HCT116 (cell line): ENCODE data around the gene ATRN. TPM values are rescaled to one million over a fixed set of nuclear protein-coding genes. Genes with fewer than 3 reads are reported as not detected.

Experiments
- ATAC-seq: fragments of 200-7000 bp; cut with Tn5 transposase; 2 replicates; pipeline ENCODE4 v1.9.1; 2020; ENCODE audit warnings: mild to moderate bottlenecking, moderate library complexity
- BruUV-seq: library from RNA; stranded (reverse); fragments of 400-500 nt; replicated peaks from 2 replicates; lab custom pipeline; 2021; lab: Mats Ljungman, UMichigan
- CTCF ChIA-PET: fragments of 300-600 bp; sonication (Branson Sonifier 250); formaldehyde crosslinking; loops from one replicate; lab custom pipeline; 2021; ENCODE audit warnings: antibody characterized with exemption; lab: Charles Lee
- POLR2A ChIA-PET: fragments of 300-600, 350-600 bp; sonication (Branson Sonifier 250); formaldehyde crosslinking; loops from one replicate; lab custom pipeline; 2021; ENCODE audit warnings: antibody characterized with exemption; lab: Charles Lee
- RAD21 ChIA-PET, 2 experiments: fragments of 300-600 bp; sonication (Branson Sonifier 250); formaldehyde crosslinking; loops; one replicate each; lab custom pipeline; 2023; ENCODE audit warnings: low total read pairs in 2 of 2; ENCODE audit not compliant: uncharacterized antibody in 2 of 2, unreplicated experiment in 2 of 2, low non-redundant PET in 1 of 2; lab: Charles Lee
- DNase-seq: peaks from one replicate; pipeline ENCODE4 v3.0.0-alpha.2; 2010; ENCODE audit warnings: low read depth, low spot score
- H2AFZ ChIP-seq: fragments of 200-600 bp; shearing (Covaris generic), sonication (generic); 2 replicates; pipeline ENCODE4 v1.6.1; 2017; ENCODE audit warnings: low read depth, mixed run types, mixed read lengths, antibody characterized with exemption, low read length; ENCODE audit not compliant: poor library complexity, severe bottlenecking
- H3K27ac ChIP-seq: 2 replicates; pipeline ENCODE4 v1.5.1; 2012; ENCODE audit warnings: low read depth, low read length
- H3K27me3 ChIP-seq: fragments of 200-600 bp; sonication (generic); 2 replicates; pipeline ENCODE4 v1.6.1; 2016; ENCODE audit warnings: mixed run types, low read length, mixed read lengths; ENCODE audit not compliant: insufficient read depth
- H3K36me3 ChIP-seq, 2 experiments: fragments of 200-500 bp in 1 of 2; fragments of 200-600 bp in 1 of 2; sonication (Bioruptor generic) in 1 of 2; sonication (generic) in 1 of 2; 2 replicates each; pipeline versions ENCODE4 v1.5.1 to v1.6.1; 2014 to 2016; ENCODE audit warnings: low read length in 2 of 2, inconsistent platforms in 1 of 2, mixed read lengths in 1 of 2, mixed run types in 1 of 2; ENCODE audit not compliant: insufficient read depth in 2 of 2, control insufficient read depth in 1 of 2
- H3K4me1 ChIP-seq, 2 experiments: fragments of 200-600 bp in 1 of 2; sonication (generic) in 1 of 2; 2 replicates each; pipeline versions ENCODE4 v1.5.1 to v1.6.1; 2012 to 2017; ENCODE audit warnings: low read length in 2 of 2, inconsistent platforms in 1 of 2, mild to moderate bottlenecking in 1 of 2, mixed read lengths in 1 of 2, mixed run types in 1 of 2, moderate library complexity in 1 of 2; ENCODE audit not compliant: insufficient read depth in 2 of 2, control insufficient read depth in 1 of 2
- H3K4me2 ChIP-seq: fragments of 200-600 bp; sonication (generic); 2 replicates; pipeline ENCODE4 v1.6.1; 2017; ENCODE audit warnings: mixed run types, low read length, mixed read lengths
- H3K4me3 ChIP-seq, 2 experiments: fragments of 200-600 bp in 1 of 2; sonication (generic) in 1 of 2; replicated peaks in 1 of 2; 2 replicates each; pipeline ENCODE4 v1.5.1; 2011 to 2016; ENCODE audit warnings: low read length in 2 of 2, control low read depth in 1 of 2, low read depth in 1 of 2, mild to moderate bottlenecking in 1 of 2, mixed read lengths in 1 of 2, mixed run types in 1 of 2
- H3K79me2 ChIP-seq: fragments of 200-600 bp; sonication (generic); 2 replicates; pipeline ENCODE4 v1.6.1; 2017; ENCODE audit warnings: mild to moderate bottlenecking, mixed run types, low read length, moderate library complexity, mixed read lengths; ENCODE audit not compliant: insufficient read depth
- H3K9ac ChIP-seq: fragments of 200-600 bp; sonication (generic); 2 replicates; pipeline ENCODE4 v1.6.1; 2016; ENCODE audit warnings: low read length, mixed read lengths
- H3K9me2 ChIP-seq: fragments of 200-600 bp; sonication (generic), shearing (Covaris generic); 2 replicates; pipeline ENCODE4 v1.6.1; 2017; ENCODE audit warnings: mixed run types, mild to moderate bottlenecking, moderate library complexity; ENCODE audit not compliant: insufficient read depth
- H3K9me3 ChIP-seq, 2 experiments: fragments of 200-500 bp in 1 of 2; fragments of 200-600 bp in 1 of 2; sonication (Bioruptor generic) in 1 of 2; sonication (generic) in 1 of 2; 2 replicates each; pipeline ENCODE4 v1.6.1; 2014 to 2017; ENCODE audit warnings: low read length in 2 of 2, mixed read lengths in 2 of 2, inconsistent platforms in 1 of 2, low read depth in 1 of 2, mild to moderate bottlenecking in 1 of 2, mixed run types in 1 of 2, moderate library complexity in 1 of 2; ENCODE audit not compliant: control insufficient read depth in 1 of 2, insufficient read depth in 1 of 2
- H4K20me1 ChIP-seq: fragments of 200-600 bp; sonication (generic), shearing (Covaris generic); 2 replicates; pipeline ENCODE4 v1.6.1; 2017; ENCODE audit warnings: mixed run types, mild to moderate bottlenecking, moderate library complexity; ENCODE audit not compliant: insufficient read depth
- ELF1 ChIP-seq: IDR thresholded peaks from 2 replicates; pipeline ENCODE4 v1.6.1; 2012; ENCODE audit warnings: low read depth, borderline replicate concordance
- EZH2 ChIP-seq: fragments of 200-600 bp; sonication (generic); IDR thresholded peaks from 2 replicates; pipeline ENCODE4 v1.6.1; 2017; ENCODE audit warnings: antibody characterized with exemption, mixed run types
- FOSL1 ChIP-seq: IDR thresholded peaks from 2 replicates; pipeline ENCODE4 v1.6.1; 2012; ENCODE audit warnings: low read depth
- JUND ChIP-seq: IDR thresholded peaks from 2 replicates; pipeline ENCODE4 v1.6.1; 2012
- RAD21 ChIP-seq: IDR thresholded peaks from 2 replicates; pipeline ENCODE4 v1.6.1; 2012; ENCODE audit warnings: low read depth, mild to moderate bottlenecking
- SRF ChIP-seq: IDR thresholded peaks from 2 replicates; pipeline ENCODE4 v1.6.1; 2012; ENCODE audit warnings: low read depth
- intact Hi-C: fragments of 100-400 bp; cut with micrococcal nuclease; formaldehyde crosslinking; loops from 2 replicates; pipeline ENCODE4 v1.10.0; 2022
- total RNA-seq: library from RNA; stranded (reverse); gene quantifications from one replicate; pipeline ENCODE4 v1.2.1, GENCODE V29; 2021; ENCODE audit not compliant: unreplicated experiment
- TF ChIP-seq, protein P1 (sequence below): IDR thresholded peaks from 2 replicates; pipeline ENCODE4 v1.6.1; 2012; ENCODE audit warnings: low read depth

ATRN gene
- total RNA-seq, 1 experiment from 2014 or later: 24.4 TPM

DNA sequence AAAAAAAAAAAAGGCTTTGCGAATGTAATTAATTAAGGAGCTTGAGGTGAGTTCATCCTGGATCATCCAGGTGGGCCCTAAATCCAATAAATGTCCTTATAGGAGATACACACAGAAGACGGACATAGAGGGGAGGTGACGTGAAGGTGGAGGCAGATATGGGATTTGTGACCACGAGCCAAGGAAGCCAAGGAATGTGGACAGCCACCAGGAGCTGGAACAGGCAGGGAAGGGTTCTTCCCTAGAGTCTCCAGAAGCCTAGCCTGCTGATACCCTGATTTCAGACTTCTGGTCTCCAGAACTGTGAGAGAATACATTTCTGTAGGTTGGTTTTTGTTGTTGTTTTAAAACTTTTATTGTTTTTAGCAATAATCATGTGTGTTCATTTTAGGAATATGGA lies 6.7 kb upstream of the ATRN start:
- BruUV-seq: no TSS peak
- no peaks in the 10 kb centered on the region for H4K20me1 ChIP-seq
- H3K4me1 ChIP-seq: no peaks in the 10 kb centered on the region
- no peaks in the 10 kb centered on the region for H3K9me3 ChIP-seq
- POLR2A ChIA-PET: no interaction called here
- no peak overlapping the region for H3K9ac ChIP-seq
- no peak for ATAC-seq
- no peaks in the 10 kb centered on the region for H3K9me2 ChIP-seq
- RAD21 ChIA-PET: no interaction called here
- H2AFZ ChIP-seq: no peak overlapping the region
- no peak for TF ChIP-seq RAD21
- TF ChIP-seq, all 23 proteins: peak for 0
- Histone ChIP-seq H3K36me3 (no peaks in the 10 kb centered on the region), H3K4me2 (no peak overlapping the region), H3K27me3 (peaks cover 7% of the 10 kb centered on the region; the same call in 1 of the 2 replicates), H3K4me3 (no peak overlapping the region), H3K79me2 (no peaks in the 10 kb centered on the region), H3K27ac (no peak overlapping the region)
- CTCF ChIA-PET: no interaction called here
- intact Hi-C loops: no loop called here
- DNase-seq: no peak

- no peak for TF ChIP-seq ELF1
- TF ChIP-seq FOSL1: no peak
- no peak for TF ChIP-seq SRF
- TF ChIP-seq, protein P1, sequence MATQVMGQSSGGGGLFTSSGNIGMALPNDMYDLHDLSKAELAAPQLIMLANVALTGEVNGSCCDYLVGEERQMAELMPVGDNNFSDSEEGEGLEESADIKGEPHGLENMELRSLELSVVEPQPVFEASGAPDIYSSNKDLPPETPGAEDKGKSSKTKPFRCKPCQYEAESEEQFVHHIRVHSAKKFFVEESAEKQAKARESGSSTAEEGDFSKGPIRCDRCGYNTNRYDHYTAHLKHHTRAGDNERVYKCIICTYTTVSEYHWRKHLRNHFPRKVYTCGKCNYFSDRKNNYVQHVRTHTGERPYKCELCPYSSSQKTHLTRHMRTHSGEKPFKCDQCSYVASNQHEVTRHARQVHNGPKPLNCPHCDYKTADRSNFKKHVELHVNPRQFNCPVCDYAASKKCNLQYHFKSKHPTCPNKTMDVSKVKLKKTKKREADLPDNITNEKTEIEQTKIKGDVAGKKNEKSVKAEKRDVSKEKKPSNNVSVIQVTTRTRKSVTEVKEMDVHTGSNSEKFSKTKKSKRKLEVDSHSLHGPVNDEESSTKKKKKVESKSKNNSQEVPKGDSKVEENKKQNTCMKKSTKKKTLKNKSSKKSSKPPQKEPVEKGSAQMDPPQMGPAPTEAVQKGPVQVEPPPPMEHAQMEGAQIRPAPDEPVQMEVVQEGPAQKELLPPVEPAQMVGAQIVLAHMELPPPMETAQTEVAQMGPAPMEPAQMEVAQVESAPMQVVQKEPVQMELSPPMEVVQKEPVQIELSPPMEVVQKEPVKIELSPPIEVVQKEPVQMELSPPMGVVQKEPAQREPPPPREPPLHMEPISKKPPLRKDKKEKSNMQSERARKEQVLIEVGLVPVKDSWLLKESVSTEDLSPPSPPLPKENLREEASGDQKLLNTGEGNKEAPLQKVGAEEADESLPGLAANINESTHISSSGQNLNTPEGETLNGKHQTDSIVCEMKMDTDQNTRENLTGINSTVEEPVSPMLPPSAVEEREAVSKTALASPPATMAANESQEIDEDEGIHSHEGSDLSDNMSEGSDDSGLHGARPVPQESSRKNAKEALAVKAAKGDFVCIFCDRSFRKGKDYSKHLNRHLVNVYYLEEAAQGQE: no peak
- TF ChIP-seq JUND: no peak
- no peak for TF ChIP-seq EZH2
- POLR2A ChIA-PET: interaction anchor here (1.1 kb wide), 1 partner anchor 13 kb away, joined by 3 read pairs; no protein-coding TSS in a partner anchor
- Histone ChIP-seq H3K27me3 (peaks cover 7% of the 10 kb centered on the region; the same call in 1 of the 2 replicates), H3K79me2 (no peaks in the 10 kb centered on the region), H3K9me2 (no peaks in the 10 kb centered on the region), H3K9ac (no peak overlapping the region), H3K36me3 (no peaks in the 10 kb centered on the region), H4K20me1 (no peaks in the 10 kb centered on the region), H3K4me1 (peaks cover 0 to 6% of the 10 kb centered on the region in 2 experiments; a peak in 2 of 4 replicates), H3K4me2 (no peak overlapping the region), H3K27ac (no peak overlapping the region), H3K9me3 (no peaks in the 10 kb centered on the region), H3K4me3 (no peak overlapping the region), H2AFZ (no peak overlapping the region)
- CTCF ChIA-PET: interaction anchor here (1.1 kb wide), 1 partner anchor 149 kb away, joined by 3 read pairs; no protein-coding TSS in a partner anchor
- DNase-seq (no peak), ATAC-seq (no peak)
- intact Hi-C loops: no loop called here
- BruUV-seq: no TSS peak
- RAD21 ChIA-PET: no interaction called here
These were observed 5.5 kb upstream of the ATRN start for GRCh38 chr20:3465301-3465700.
